SK-N-MC (cell line): ENCODE data around the gene PHLPP2.

Source experiments
- EZH2 ChIP-seq: fragments of 200-600 bp; sonication (generic); IDR thresholded peaks from one replicate; pipeline ENCODE4 v1.6.1; 2017; ENCODE audit warnings: antibody characterized with exemption
- POLR2AphosphoS5 ChIP-seq: IDR thresholded peaks from 2 replicates; pipeline ENCODE4 v1.6.1; 2012; ENCODE audit warnings: mild to moderate bottlenecking, low read depth, low read length, borderline replicate concordance

DNA sequence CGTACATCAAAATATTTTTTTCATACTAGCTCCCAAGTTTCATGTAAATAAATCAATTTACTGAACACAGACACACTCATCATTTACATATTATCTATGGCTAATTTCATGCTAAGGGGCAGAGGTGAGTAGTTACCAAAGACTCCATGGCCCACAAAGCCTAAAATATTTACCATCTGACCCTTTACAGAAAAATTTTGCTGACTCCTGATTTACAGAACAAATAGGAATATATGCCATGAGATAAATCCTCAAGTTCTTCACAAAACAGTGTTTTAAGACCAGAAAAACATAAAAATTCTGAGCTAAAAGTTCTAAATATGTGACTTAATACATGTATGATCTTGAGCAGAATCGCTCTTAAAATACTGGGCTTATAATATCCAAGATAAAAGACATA, 36.6 kb upstream of the PHLPP2 start:
- TF ChIP-seq EZH2 (no peak), POLR2AphosphoS5 (no peak)
